OCI-LY7 (cell line): ENCODE data around the gene GCM1. TPM values are rescaled to one million over a fixed set of nuclear protein-coding genes. Genes with fewer than 3 reads are reported as not detected.

Source experiments
- BruUV-seq: library from RNA; stranded (reverse); fragments of 400-500 nt; replicated peaks from 2 replicates; lab custom pipeline; 2021; lab: Mats Ljungman, UMichigan
- CTCF ChIA-PET: fragments of 300-600 bp; sonication (Branson Sonifier 250); formaldehyde crosslinking; loops from one replicate; lab custom pipeline; 2022; ENCODE audit warnings: antibody characterized with exemption; ENCODE audit not compliant: unreplicated experiment; lab: Charles Lee
- POLR2A ChIA-PET: fragments of 300-600 bp; sonication (Branson Sonifier 250); formaldehyde crosslinking; loops from one replicate; lab custom pipeline; 2022; ENCODE audit warnings: antibody characterized with exemption; lab: Charles Lee
- DNase-seq: peaks from one replicate; pipeline ENCODE4 v3.0.0-alpha.2; 2015; ENCODE audit warnings: low spot score
- H2AFZ ChIP-seq: fragments of 200-600 bp; sonication (generic), shearing (Covaris generic); 2 replicates; pipeline ENCODE4 v1.6.1; 2014; ENCODE audit warnings: mild to moderate bottlenecking, antibody characterized with exemption, low read length, moderate library complexity
- H3K27ac ChIP-seq: fragments of 200-600 bp; sonication (generic); 2 replicates; pipeline ENCODE4 v1.5.1; 2014; ENCODE audit warnings: mixed run types, low read depth, mild to moderate bottlenecking, moderate library complexity, low read length, inconsistent platforms; ENCODE audit not compliant: poor library complexity, severe bottlenecking
- H3K36me3 ChIP-seq: fragments of 200-600 bp; sonication (generic); 2 replicates; pipeline ENCODE4 v1.6.1; 2014; ENCODE audit warnings: mild to moderate bottlenecking, antibody characterized with exemption, low read length, moderate library complexity, mixed read lengths; ENCODE audit not compliant: insufficient read depth
- H3K4me1 ChIP-seq: fragments of 200-600 bp; sonication (generic); 2 replicates; pipeline ENCODE4 v1.5.1; 2014; ENCODE audit warnings: mild to moderate bottlenecking, low read length; ENCODE audit not compliant: insufficient read depth, poor library complexity, severe bottlenecking
- H3K4me2 ChIP-seq: fragments of 200-600 bp; sonication (generic); 2 replicates; pipeline ENCODE4 v1.6.1; 2014; ENCODE audit warnings: mild to moderate bottlenecking, low read length
- H3K4me3 ChIP-seq: fragments of 200-600 bp; sonication (generic); 2 replicates; pipeline ENCODE4 v1.5.1; 2014; ENCODE audit warnings: mild to moderate bottlenecking, low read depth, low read length; ENCODE audit not compliant: poor library complexity, severe bottlenecking
- H3K79me2 ChIP-seq: fragments of 200-600 bp; sonication (generic); 2 replicates; pipeline ENCODE4 v1.6.1; 2016; ENCODE audit warnings: low read depth, mild to moderate bottlenecking, low read length, moderate library complexity, mixed read lengths; ENCODE audit not compliant: insufficient read depth
- H3K9me2 ChIP-seq: fragments of 200-600 bp; sonication (generic); 2 replicates; pipeline ENCODE4 v1.6.1; 2016; ENCODE audit warnings: mild to moderate bottlenecking, low read length, mixed read lengths; ENCODE audit not compliant: insufficient read depth
- H3K9me3 ChIP-seq: fragments of 200-600 bp; sonication (generic); 2 replicates; pipeline ENCODE4 v1.6.1; 2014; ENCODE audit warnings: mild to moderate bottlenecking, mixed run types, low read length, mixed read lengths
- H4K20me1 ChIP-seq: fragments of 200-600 bp; sonication (generic); 2 replicates; pipeline ENCODE4 v1.6.1; 2014; ENCODE audit warnings: mild to moderate bottlenecking, antibody characterized with exemption, low read length, moderate library complexity, mixed read lengths; ENCODE audit not compliant: insufficient read depth
- EZH2phosphoT487 ChIP-seq: fragments of 200-600 bp; sonication (generic); IDR thresholded peaks from 2 replicates; pipeline ENCODE4 v1.6.1; 2018; ENCODE audit warnings: low read depth, borderline replicate concordance, mild to moderate bottlenecking, mixed run types, antibody characterized with exemption, low read length, moderate library complexity, mixed read lengths
- intact Hi-C: fragments of 100-400 bp; cut with micrococcal nuclease; formaldehyde crosslinking; loops from one replicate; pipeline ENCODE4 v1.10.0; 2022; ENCODE audit not compliant: unreplicated experiment
- total RNA-seq, 2 experiments: library from RNA; depleted of rRNA in 1 of 2; stranded (reverse); fragments of >200 nt in 1 of 2; shearing (Covaris generic) in 1 of 2; gene quantifications; 2 replicates each; pipeline ENCODE4 v1.2.3, GENCODE V29; 2014 to 2022
- TF ChIP-seq, protein P1 (sequence below): fragments of 200-600 bp; sonication (generic); conservative IDR thresholded peaks from 2 replicates; pipeline ENCODE4 v1.5.1; 2014; ENCODE audit warnings: mild to moderate bottlenecking, antibody characterized with exemption, low read length, moderate library complexity, mixed read lengths

The GCM1 gene
- total RNA-seq, 2 experiments from 2014 or later = not detected

GRCh38 chr6:53115741-53116140 lies 32.9 kb downstream of the GCM1 start:
- TF ChIP-seq, protein P1, sequence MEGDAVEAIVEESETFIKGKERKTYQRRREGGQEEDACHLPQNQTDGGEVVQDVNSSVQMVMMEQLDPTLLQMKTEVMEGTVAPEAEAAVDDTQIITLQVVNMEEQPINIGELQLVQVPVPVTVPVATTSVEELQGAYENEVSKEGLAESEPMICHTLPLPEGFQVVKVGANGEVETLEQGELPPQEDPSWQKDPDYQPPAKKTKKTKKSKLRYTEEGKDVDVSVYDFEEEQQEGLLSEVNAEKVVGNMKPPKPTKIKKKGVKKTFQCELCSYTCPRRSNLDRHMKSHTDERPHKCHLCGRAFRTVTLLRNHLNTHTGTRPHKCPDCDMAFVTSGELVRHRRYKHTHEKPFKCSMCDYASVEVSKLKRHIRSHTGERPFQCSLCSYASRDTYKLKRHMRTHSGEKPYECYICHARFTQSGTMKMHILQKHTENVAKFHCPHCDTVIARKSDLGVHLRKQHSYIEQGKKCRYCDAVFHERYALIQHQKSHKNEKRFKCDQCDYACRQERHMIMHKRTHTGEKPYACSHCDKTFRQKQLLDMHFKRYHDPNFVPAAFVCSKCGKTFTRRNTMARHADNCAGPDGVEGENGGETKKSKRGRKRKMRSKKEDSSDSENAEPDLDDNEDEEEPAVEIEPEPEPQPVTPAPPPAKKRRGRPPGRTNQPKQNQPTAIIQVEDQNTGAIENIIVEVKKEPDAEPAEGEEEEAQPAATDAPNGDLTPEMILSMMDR = no peak
- H3K4me2 ChIP-seq = no peak overlapping the region
- no peak overlapping the region for H2AFZ ChIP-seq
- no peaks in the 10 kb centered on the region for H3K79me2 ChIP-seq
- H3K4me1 ChIP-seq = no peaks in the 10 kb centered on the region
- intact Hi-C loops = no loop called here
- H3K4me3 ChIP-seq = no peak overlapping the region
- no peaks in the 10 kb centered on the region for H3K36me3 ChIP-seq
- DNase-seq = no peak
- H4K20me1 ChIP-seq = no peaks in the 10 kb centered on the region
- no TSS peak for BruUV-seq
- no peak overlapping the region for H3K27ac ChIP-seq
- ChIA-PET CTCF (no interaction called here), POLR2A (interaction anchor here (0.9 kb wide), 1 partner anchor 544 kb away, joined by 3 read pairs; no protein-coding TSS in a partner anchor)
- no peaks in the 10 kb centered on the region for H3K9me3 ChIP-seq
- no peaks in the 10 kb centered on the region for H3K9me2 ChIP-seq

DNA sequence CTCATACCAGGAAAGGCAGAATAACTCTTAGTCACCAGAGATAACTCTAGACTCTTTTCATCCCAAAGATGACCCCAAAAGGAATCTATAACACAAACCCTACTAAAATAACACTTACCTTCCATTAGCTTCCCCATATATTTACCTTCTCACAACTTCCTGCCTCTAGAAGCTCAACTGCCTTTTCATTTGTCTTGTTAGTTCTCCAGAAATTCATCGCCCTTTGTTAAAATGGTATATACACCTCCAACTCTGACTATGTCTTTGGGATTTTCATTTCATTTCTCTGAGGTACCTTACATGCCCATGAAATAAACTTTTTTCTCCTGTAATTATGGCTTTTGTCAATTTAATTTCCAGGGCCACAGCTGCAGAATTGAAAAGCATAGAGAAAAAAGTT lies 33.5 kb downstream of the GCM1 start:
- no peaks in the 10 kb centered on the region for H3K9me3 ChIP-seq
- BruUV-seq = no TSS peak
- no peaks in the 10 kb centered on the region for H3K4me1 ChIP-seq
- H3K4me3 ChIP-seq = no peak overlapping the region
- intact Hi-C loops = no loop called here
- no peak overlapping the region for H3K27ac ChIP-seq
- CTCF ChIA-PET = no interaction called here
- H3K79me2 ChIP-seq = no peaks in the 10 kb centered on the region
- H3K9me2 ChIP-seq = no peaks in the 10 kb centered on the region
- H3K36me3 ChIP-seq = no peaks in the 10 kb centered on the region
- DNase-seq = no peak
- POLR2A ChIA-PET = interaction anchor here (0.9 to 1.3 kb wide), 2 partner anchors 10 to 545 kb away, joined by 3 read pairs; no protein-coding TSS in a partner anchor
- no peaks in the 10 kb centered on the region for H4K20me1 ChIP-seq
- no peak overlapping the region for H2AFZ ChIP-seq
- no peak for TF ChIP-seq EZH2phosphoT487
- TF ChIP-seq, protein P1 = no peak
- H3K4me2 ChIP-seq = no peak overlapping the region

- no peak overlapping the region for H3K4me2 ChIP-seq
- H3K9me2 ChIP-seq = no peaks in the 10 kb centered on the region
- no peak overlapping the region for H2AFZ ChIP-seq
- H4K20me1 ChIP-seq = no peaks in the 10 kb centered on the region
- H3K4me3 ChIP-seq = no peak overlapping the region
- TF ChIP-seq, protein P1 = no peak
- TF ChIP-seq EZH2phosphoT487 = no peak
- H3K4me1 ChIP-seq = no peaks in the 10 kb centered on the region
- H3K27ac ChIP-seq = no peak overlapping the region
- no TSS peak for BruUV-seq
- H3K9me3 ChIP-seq = no peaks in the 10 kb centered on the region
- DNase-seq = no peak
- no peaks in the 10 kb centered on the region for H3K79me2 ChIP-seq
- POLR2A ChIA-PET = no interaction called here
- no peaks in the 10 kb centered on the region for H3K36me3 ChIP-seq
- intact Hi-C loops = no loop called here
- CTCF ChIA-PET = interaction anchor here (1.0 kb wide), 1 partner anchor 12 kb away, joined by 3 read pairs; no protein-coding TSS in a partner anchor
These were observed 34.9 kb downstream of the GCM1 start for GRCh38 chr6:53113742-53114141.
